H1 (cell line): ENCODE measurements around the gene WWC2. TPM values are rescaled to one million over a fixed set of nuclear protein-coding genes. Genes with fewer than 3 reads are reported as not detected.

ENCODE experiments used
- CHD7 ChIP-seq: fragments of 300-600 bp; sonication (generic); IDR thresholded peaks from 2 replicates; pipeline ENCODE4 v1.7.1; 2012; ENCODE audit warnings: low read length, moderate library complexity, mild to moderate bottlenecking, inconsistent platforms; ENCODE audit not compliant: insufficient replicate concordance
- E2F6 ChIP-seq: IDR thresholded peaks from 2 replicates; pipeline ENCODE4 v1.6.1; 2012; ENCODE audit warnings: inconsistent platforms
- JUND ChIP-seq: IDR thresholded peaks from 2 replicates; pipeline ENCODE4 v1.6.1; 2011; ENCODE audit warnings: mild to moderate bottlenecking, improper control_type of control experiment, low read length
- NRF1 ChIP-seq: IDR thresholded peaks from 2 replicates; pipeline ENCODE4 v1.6.1; 2011; ENCODE audit warnings: mild to moderate bottlenecking, low read depth, low read length, improper control_type of control experiment
- RAD21 ChIP-seq, 2 experiments: IDR thresholded peaks in 1 of 2; conservative IDR thresholded peaks in 1 of 2; 2 replicates each; pipeline ENCODE4 v1.6.1; 2011; ENCODE audit warnings: low read depth in 2 of 2, low read length in 2 of 2, improper control_type of control experiment in 1 of 2, inconsistent platforms in 1 of 2, mild to moderate bottlenecking in 1 of 2, moderate library complexity in 1 of 2
- RFX5 ChIP-seq: IDR thresholded peaks from 2 replicates; pipeline ENCODE4 v1.6.1; 2011; ENCODE audit warnings: low read depth, low read length, improper control_type of control experiment, borderline replicate concordance
- SRF ChIP-seq: IDR thresholded peaks from 2 replicates; pipeline ENCODE4 v1.6.1; 2011; ENCODE audit warnings: mild to moderate bottlenecking, low read depth, low read length, moderate library complexity
- SUZ12 ChIP-seq: fragments of 200-600 bp; sonication (generic); IDR thresholded peaks from 2 replicates; pipeline ENCODE4 v1.6.1; 2012; ENCODE audit warnings: mild to moderate bottlenecking, inconsistent platforms, low read length, moderate library complexity, mixed read lengths
- YY1 ChIP-seq: IDR thresholded peaks from 2 replicates; pipeline ENCODE4 v1.6.1; 2011; ENCODE audit warnings: low read depth, mild to moderate bottlenecking, low read length
- polyA plus RNA-seq, 7 experiments: library from polyadenylated mRNA; depleted of rRNA in 3 of 7; stranded (reverse) in 5 of 7; unstranded in 2 of 7; fragments of >200 nt in 5 of 7; fragments of 200-250 nt in 2 of 7; gene quantifications; 1 replicate in 5 of 7; 2 replicates in 1 of 7; 4 replicates in 1 of 7; pipeline versions ENCODE4 v1.2.1 to v1.2.3, GENCODE V29; 2011 to 2013; ENCODE audit warnings: missing spikeins in 2 of 7, mixed read lengths in 2 of 7
- total RNA-seq: library from RNA; stranded (reverse); fragmentation: NEBNext Ultra II Directional; extraction: Animal tissue kit (Norgen Biotek cat#: 25700); gene quantifications from 2 replicates; pipeline ENCODE4 v1.2.1, GENCODE V29; 2021

WWC2 gene
- total and polyA plus RNA-seq, 2 of the 8 experiments (the other 6 are each of a cell fraction or from before 2014, with no cell fraction given), result 17.6 to 135 TPM

GRCh38 chr4:183306811-183307210 is 207.8 kb downstream of the WWC2 start (continued):
- TF ChIP-seq CHD7 (no peak), SUZ12 (no peak), JUND (no peak), RFX5 (no peak), NRF1 (no peak), E2F6 (no peak), RAD21 (IDR thresholded peaks at IDR 0.05 in 1 of 2, conservative IDR thresholded peaks at IDR 0.05 in 1 of 2; ENCODE audit: low read depth in 2 of 2, low read length in 2 of 2) (no peak), SRF (no peak), YY1 (no peak)
